Measurements from ENCODE around the gene ADGRB3.
"Not testable (repeated sequence)": the region's sequence is repeated elsewhere in the genome, so short reads cannot be mapped to it uniquely, and the experiment has no call there.

The ADGRB3 gene

GRCh38 chr6:69246983-69247382 is 611.9 kb downstream of the ADGRB3 start:
- DNase-seq (ENCODE audit: insufficient read length, low spot score): no peak
- no peak for TF ChIP-seq POLR2A (IDR thresholded peaks at IDR 0.05; ENCODE audit: low read depth, low read length)
- no peak for FAIRE-seq

GRCh38 chr6:69261010-69261409 is 625.9 kb downstream of the ADGRB3 start:
- DNase-seq (ENCODE audit: insufficient read length, low spot score) (no peak), FAIRE-seq (no peak)

GRCh38 chr6:69263297-69263696 is 628.2 kb downstream of the ADGRB3 start:
- FAIRE-seq: no peak
- TF ChIP-seq POLR2A (IDR thresholded peaks at IDR 0.05; ENCODE audit: low read depth, low read length): no peak
- DNase-seq (ENCODE audit: insufficient read length, low spot score): no peak

More at GRCh38 chr6:69261010-69261409, 625.9 kb downstream of the ADGRB3 start:
- TF ChIP-seq POLR2A (IDR thresholded peaks at IDR 0.05; ENCODE audit: low read depth, low read length): no peak

- no peak for DNase-seq (ENCODE audit: insufficient read length, low spot score)
- TF ChIP-seq POLR2A (IDR thresholded peaks at IDR 0.05; ENCODE audit: low read depth, low read length): no peak
- no peak for FAIRE-seq
Measured at GRCh38 chr6:69265090-69265489, 630.0 kb downstream of the ADGRB3 start.

- FAIRE-seq: no peak
- DNase-seq (ENCODE audit: insufficient read length, low spot score): no peak
- TF ChIP-seq POLR2A (IDR thresholded peaks at IDR 0.05; ENCODE audit: low read depth, low read length): no peak
Measured at GRCh38 chr6:69265706-69266105, 630.6 kb downstream of the ADGRB3 start.

- DNase-seq (ENCODE audit: insufficient read length, low spot score) (no peak), FAIRE-seq (no peak)
- TF ChIP-seq POLR2A (IDR thresholded peaks at IDR 0.05; ENCODE audit: low read depth, low read length): no peak
Measured at GRCh38 chr6:69276204-69276603, 641.1 kb downstream of the ADGRB3 start.

- TF ChIP-seq POLR2A (IDR thresholded peaks at IDR 0.05; ENCODE audit: low read depth, low read length): no peak
- FAIRE-seq (no peak), DNase-seq (ENCODE audit: insufficient read length, low spot score) (no peak)
Measured at GRCh38 chr6:69279805-69280204, 644.7 kb downstream of the ADGRB3 start.

GRCh38 chr6:69280858-69281257 is 645.8 kb downstream of the ADGRB3 start:
- DNase-seq (ENCODE audit: insufficient read length, low spot score): no peak
- FAIRE-seq: no peak
- TF ChIP-seq POLR2A (IDR thresholded peaks at IDR 0.05; ENCODE audit: low read depth, low read length): no peak

- DNase-seq (ENCODE audit: insufficient read length, low spot score) (no peak), FAIRE-seq (no peak)
- TF ChIP-seq POLR2A (IDR thresholded peaks at IDR 0.05; ENCODE audit: low read depth, low read length): no peak
Measured at GRCh38 chr6:69284176-69284730, 649.2 kb downstream of the ADGRB3 start.

- no peak for FAIRE-seq
- TF ChIP-seq POLR2A (IDR thresholded peaks at IDR 0.05; ENCODE audit: low read depth, low read length): no peak
- DNase-seq (ENCODE audit: insufficient read length, low spot score): no peak
Measured at GRCh38 chr6:69285054-69285453, 650.0 kb downstream of the ADGRB3 start.

- DNase-seq (ENCODE audit: insufficient read length, low spot score) (no peak), FAIRE-seq (no peak)
- no peak for TF ChIP-seq POLR2A (IDR thresholded peaks at IDR 0.05; ENCODE audit: low read depth, low read length)
Measured at GRCh38 chr6:69286331-69286730, 651.2 kb downstream of the ADGRB3 start.

GRCh38 chr6:69288198-69288597 is 653.1 kb downstream of the ADGRB3 start:
- FAIRE-seq; DNase-seq (ENCODE audit: insufficient read length, low spot score): not testable (repeated sequence)

GRCh38 chr6:69289689-69290495 is 654.8 kb downstream of the ADGRB3 start:
- DNase-seq (ENCODE audit: insufficient read length, low spot score): no peak
- no peak for FAIRE-seq
- TF ChIP-seq POLR2A (IDR thresholded peaks at IDR 0.05; ENCODE audit: low read depth, low read length): no peak

- FAIRE-seq (no peak), DNase-seq (ENCODE audit: insufficient read length, low spot score) (no peak)
- no peak for TF ChIP-seq POLR2A (IDR thresholded peaks at IDR 0.05; ENCODE audit: low read depth, low read length)
Measured at GRCh38 chr6:69293471-69293870, 658.4 kb downstream of the ADGRB3 start.

GRCh38 chr6:69294407-69294806 is 659.3 kb downstream of the ADGRB3 start:
- DNase-seq (ENCODE audit: insufficient read length, low spot score): no peak
- TF ChIP-seq POLR2A (IDR thresholded peaks at IDR 0.05; ENCODE audit: low read depth, low read length): no peak
- FAIRE-seq: no peak

Measured in H54 (cell line).